Epithelial cell of proximal tubule (primary cell): Measurements from ENCODE around the gene LEKR1. TPM values are rescaled to one million over a fixed set of nuclear protein-coding genes. Genes with fewer than 3 reads are reported as not detected.
"Not testable (repeated sequence)": the region's sequence is repeated elsewhere in the genome, so short reads cannot be mapped to it uniquely, and the experiment has no call there.

Experiments used
- DNase-seq: peaks from one replicate; pipeline ENCODE4 v3.0.0-alpha.2; 2011; ENCODE audit warnings: low read depth
- H3K4me3 ChIP-seq: 2 replicates; pipeline ENCODE4 v1.5.1; 2011; ENCODE audit warnings: low read depth, mild to moderate bottlenecking, low read length
- CTCF ChIP-seq: conservative IDR thresholded peaks from 2 replicates; pipeline ENCODE4 v1.5.1; 2012; ENCODE audit warnings: low read depth, mild to moderate bottlenecking, low read length
- total RNA-seq: library from RNA; depleted of rRNA; stranded (reverse); fragments of >200 nt; gene quantifications from 2 replicates; pipeline ENCODE4 v1.2.3, GENCODE V29; 2015

Gene LEKR1
- total RNA-seq, 1 donor from 2014 or later: 0.06 TPM

GRCh38 chr3:156860873-156861272 is 34.7 kb downstream of the LEKR1 start:
- H3K4me3 ChIP-seq: no peak overlapping the region
- no peak for TF ChIP-seq CTCF
- DNase-seq: no peak

GRCh38 chr3:156862338-156862737 is 36.2 kb downstream of the LEKR1 start:
- no peak for DNase-seq
- H3K4me3 ChIP-seq: no peak overlapping the region
- TF ChIP-seq CTCF: no peak

GRCh38 chr3:156865732-156866131 is 39.6 kb downstream of the LEKR1 start:
- DNase-seq: no peak
- H3K4me3 ChIP-seq: no peak overlapping the region
- no peak for TF ChIP-seq CTCF

- no peak for TF ChIP-seq CTCF
- DNase-seq: no peak
- no peak overlapping the region for H3K4me3 ChIP-seq
Measured at GRCh38 chr3:156867174-156867573, 41.0 kb downstream of the LEKR1 start.

GRCh38 chr3:156867920-156868319 is 41.8 kb downstream of the LEKR1 start:
- no peak for DNase-seq
- TF ChIP-seq CTCF: no peak
- H3K4me3 ChIP-seq: no peak overlapping the region

- no peak overlapping the region for H3K4me3 ChIP-seq
- no peak for TF ChIP-seq CTCF
- DNase-seq: no peak
Measured at GRCh38 chr3:156873906-156874305, 47.8 kb downstream of the LEKR1 start.

- not testable (repeated sequence) for H3K4me3 ChIP-seq, DNase-seq
Measured at GRCh38 chr3:156879491-156879890, 53.3 kb downstream of the LEKR1 start.

GRCh38 chr3:156885761-156886160 is 59.6 kb downstream of the LEKR1 start:
- no peak for DNase-seq
- H3K4me3 ChIP-seq: no peak overlapping the region
- TF ChIP-seq CTCF: no peak
